COR-L47 (cell line): Measurements from ENCODE around the gene ALOX5.

Source experiments
- DNase-seq: peaks from one replicate; lab custom pipeline; 2025; lab: John Stamatoyannopoulos, UW

ALOX5 gene

DNA sequence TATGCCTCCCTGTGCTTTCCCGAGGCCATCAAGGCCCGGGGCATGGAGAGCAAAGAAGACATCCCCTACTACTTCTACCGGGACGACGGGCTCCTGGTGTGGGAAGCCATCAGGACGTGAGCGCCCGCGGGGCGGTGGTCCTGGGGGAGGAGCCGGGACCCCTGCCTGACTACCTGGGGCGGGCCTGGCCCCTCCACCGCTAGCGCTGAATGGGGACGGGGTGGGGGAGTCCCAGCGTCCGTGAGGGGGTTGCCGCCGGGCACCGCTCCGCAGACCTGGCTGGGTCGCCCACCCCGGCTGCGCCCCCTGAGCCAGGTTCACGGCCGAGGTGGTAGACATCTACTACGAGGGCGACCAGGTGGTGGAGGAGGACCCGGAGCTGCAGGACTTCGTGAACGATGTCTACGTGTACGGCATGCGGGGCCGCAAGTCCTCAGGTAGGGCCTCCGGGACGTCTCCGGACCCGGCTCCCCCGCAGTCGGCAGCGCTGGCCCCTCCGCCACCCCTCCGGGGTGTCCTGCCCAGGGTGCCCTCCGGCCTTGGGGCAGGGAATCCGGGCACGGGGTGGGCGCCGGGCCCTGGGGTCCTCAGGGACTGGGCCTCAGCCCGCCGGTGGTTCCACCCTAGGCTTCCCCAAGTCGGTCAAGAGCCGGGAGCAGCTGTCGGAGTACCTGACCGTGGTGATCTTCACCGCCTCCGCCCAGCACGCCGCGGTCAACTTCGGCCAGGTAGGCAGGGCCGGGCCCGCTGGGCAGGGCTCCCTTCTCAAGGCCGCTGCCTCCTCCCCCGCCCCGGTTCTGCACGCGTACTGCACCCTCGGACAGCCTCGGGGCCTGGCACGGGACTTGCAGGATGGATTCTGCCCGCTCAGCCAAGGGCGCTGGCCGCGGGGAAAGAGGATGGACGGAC is 69.3 kb downstream of the ALOX5 start:
- no peak for DNase-seq

DNA sequence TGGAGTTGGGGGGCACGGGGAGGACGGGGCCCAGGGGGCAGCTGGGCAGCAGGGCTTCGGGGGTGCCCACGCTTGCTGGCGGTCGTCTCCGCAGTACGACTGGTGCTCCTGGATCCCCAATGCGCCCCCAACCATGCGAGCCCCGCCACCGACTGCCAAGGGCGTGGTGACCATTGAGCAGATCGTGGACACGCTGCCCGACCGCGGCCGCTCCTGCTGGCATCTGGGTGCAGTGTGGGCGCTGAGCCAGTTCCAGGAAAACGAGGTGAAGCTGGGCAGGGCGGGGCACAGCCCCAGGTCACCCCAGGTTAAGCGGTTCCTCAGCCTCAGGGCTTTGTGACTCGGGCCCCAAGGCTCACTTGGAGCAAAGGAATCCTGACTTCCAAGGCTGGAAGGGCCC is 70.0 kb downstream of the ALOX5 start:
- no peak for DNase-seq

DNA sequence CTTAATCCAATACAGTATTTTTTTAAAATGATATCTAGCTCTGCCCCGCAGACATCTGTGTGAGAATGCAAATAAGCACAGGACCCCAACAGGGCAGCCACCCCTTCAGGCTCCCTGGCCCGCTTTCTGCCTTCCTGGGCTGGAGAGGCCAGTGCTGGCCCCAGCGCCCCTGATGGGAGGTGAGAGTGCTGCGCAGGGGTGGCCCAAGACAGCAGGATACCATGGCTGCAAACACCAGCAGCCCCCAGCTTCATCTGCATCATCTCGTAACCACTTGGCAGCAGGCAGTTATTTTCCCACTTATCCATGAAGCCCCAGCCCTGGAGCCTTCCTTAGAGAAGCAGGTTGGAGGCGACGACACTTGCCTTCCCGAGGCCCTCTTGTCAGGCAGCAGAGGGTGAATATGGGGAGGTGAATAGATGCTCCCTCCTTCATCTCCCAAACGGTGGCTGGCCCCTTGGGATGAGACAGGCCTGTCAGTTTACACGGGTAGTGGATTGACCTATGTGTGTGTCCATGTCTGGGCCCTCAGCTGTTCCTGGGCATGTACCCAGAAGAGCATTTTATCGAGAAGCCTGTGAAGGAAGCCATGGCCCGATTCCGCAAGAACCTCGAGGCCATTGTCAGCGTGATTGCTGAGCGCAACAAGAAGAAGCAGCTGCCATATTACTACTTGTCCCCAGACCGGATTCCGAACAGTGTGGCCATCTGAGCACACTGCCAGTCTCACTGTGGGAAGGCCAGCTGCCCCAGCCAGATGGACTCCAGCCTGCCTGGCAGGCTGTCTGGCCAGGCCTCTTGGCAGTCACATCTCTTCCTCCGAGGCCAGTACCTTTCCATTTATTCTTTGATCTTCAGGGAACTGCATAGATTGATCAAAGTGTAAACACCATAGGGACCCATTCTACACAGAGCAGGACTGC is 71.2 kb downstream of the ALOX5 start:
- DNase-seq, result no peak

DNA sequence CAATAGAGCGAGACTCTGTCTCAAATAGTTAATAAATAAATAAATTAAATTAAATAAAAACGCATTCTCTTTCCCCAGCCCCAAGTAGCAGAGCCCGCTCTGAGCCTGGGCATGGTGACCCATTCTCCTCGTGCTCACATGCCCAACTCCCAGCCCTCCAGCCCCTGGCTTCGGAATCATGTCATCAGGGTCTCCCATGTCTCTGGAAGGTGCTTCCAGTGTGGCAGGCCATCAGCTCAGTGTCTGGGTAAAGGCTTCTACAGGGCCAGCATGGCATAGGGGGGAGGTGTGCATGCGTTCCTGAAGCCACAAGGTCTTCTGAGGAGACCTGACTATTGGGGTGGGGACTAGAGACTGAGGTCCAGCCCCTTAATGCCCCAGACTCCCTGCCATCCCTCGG is 72.8 kb downstream of the ALOX5 start:
- no peak for DNase-seq

DNA sequence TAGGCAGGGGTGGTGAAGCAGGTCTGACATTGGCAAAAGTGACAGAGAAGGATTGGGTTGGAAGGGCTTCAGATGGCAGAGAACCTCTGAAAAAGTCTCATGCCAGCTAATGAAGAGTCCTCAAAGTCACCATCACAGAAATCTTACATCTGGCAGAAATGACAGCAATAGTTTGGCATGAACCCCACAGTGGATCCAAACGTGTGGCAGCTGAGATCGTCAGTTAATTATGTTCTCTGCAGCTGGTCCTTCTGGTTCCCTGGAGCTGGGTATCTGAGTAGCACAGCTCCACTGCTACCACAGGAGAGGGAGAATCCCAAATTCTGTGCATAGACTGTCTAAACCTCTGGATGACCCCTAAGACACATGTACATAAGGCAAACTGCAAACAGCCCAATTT is 73.4 kb downstream of the ALOX5 start:
- DNase-seq, result no peak

DNA sequence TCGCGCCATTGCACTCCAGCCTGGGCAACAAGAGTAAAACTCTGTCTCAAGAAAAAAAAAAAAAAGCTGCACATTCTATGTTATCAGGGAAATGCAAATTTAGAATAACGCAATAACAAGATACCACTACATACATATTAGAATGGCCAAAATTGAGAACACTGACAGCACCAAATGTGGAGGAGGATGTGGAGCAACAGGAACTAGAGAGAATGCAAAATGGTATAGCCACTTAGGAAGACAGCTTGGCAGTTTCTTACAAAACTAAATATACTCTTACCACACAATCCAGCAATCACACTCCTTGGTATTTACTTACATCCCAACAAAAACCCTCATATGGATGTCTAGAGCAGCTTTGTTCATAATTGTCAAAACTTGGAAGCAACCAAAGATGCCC is 76.8 kb downstream of the ALOX5 start:
- DNase-seq, result no peak

DNA sequence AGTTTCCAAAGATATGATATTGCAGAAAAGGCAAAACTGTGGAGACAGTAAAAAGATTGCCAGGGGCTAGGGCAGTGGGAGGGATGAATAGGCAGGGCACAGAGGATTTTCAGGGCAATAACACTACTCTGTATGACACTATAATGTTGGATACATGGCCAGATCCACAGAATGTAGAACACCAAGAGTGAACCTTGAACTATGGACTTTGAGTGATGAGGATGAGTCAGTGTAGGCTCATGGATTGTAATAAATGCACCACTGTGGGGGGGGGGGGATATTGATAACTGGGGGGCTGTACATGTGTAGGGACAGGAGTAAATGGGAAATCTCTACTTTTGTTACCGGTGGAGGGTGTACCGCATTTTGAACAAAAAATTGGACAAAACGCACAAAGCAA is 77.4 kb downstream of the ALOX5 start:
- DNase-seq, result no peak

DNA sequence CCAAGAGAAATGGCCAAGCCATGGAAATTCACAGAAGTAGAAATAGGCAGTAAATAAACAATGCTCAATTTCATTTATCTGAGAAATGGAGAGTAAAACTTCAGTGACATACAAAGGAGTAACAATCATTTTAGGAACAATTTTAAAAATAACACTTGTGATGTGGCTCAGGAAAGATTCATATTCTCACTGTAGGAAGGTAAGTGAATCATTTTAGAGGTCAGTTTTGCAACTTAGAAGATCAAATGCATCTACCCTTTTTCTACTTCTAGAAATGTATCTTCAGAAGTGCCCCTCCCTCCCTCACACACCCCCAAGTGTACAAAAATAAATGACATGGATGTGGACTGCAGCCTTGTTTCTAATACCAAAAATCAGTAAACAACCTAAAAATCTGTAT is 78.3 kb downstream of the ALOX5 start:
- DNase-seq, result no peak

DNA sequence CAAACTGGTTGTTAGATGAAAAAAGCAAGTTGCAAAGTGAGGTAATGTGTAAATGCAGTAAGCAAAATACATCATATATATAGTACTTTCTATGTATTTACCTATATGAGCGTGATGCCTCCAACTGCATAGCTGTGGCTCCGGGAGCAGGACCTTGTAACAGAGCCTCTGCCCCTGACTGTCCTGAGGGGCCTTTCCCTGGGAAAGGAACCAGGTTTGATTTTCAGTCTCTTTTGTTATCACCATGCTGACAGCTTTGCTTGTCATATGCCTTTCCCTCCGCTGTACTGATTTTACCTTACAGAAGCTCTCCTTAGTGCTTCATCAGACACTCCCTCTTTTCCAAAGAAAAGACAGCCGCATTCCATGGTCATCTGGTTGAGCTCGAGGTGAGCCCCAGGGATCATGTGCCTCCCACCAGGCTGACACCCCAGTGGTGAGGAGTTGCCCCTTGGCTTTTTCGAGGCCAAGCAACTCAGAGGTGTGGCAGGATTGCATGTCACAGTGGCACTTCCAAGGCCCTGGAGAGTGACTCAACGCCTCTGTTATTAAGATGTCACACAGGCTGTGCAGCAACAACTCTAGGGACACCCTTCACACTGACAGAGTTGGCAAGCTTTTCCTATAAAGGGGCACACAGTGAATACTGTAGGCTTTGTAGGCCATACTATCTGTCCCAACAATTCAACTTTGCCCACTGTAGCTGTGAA is 78.9 kb downstream of the ALOX5 start:
- DNase-seq, result no peak

DNA sequence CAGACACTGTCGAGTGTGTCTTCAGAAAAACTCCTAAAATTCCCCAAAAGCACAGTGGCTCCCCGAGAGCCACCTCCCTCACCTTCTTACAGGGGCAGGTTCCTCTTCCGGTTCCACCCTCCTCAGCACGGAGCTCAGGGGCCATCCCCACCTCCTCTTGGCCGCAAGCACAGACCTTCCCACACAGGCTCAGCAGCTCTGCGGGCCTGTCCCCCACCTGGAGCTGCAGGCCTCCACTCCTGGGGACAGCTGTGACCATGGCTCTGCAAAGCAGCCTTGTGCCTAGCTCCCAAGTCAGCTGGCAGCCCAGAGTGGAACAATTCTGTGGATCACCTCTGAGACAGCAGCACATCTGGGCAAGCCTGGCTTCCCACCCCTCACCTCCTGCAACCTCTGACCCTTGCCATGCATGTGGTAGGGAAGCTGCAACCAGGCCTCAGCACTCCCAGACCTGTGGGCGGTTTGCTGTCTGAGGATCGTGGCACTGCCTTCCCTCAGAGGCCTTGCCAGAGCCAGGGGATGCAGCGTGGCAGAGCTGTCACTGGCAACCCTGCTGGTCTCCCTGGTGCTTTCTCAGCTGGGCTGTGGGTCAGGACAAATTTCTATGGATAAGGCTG is 79.7 kb downstream of the ALOX5 start:
- no peak for DNase-seq

DNA sequence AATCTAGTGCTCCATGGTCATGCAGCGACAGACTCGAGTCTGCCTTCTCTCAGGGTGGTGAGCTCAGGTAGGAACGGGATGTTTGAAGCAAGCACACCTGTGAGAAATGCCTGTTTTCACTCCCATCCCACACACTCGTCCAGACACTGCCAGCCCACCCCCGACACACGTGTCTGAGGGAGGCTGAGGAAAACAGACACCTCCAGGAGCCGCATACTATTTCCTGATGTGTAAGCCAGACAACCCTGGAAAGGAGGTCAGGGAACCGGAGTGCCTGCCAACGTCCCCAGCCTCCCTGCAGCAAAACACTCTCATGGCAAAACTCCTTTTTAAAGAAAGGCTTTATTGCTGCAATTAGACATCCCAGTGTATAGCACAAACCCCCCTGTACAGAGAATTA is 80.2 kb downstream of the ALOX5 start:
- DNase-seq, result no peak

DNA sequence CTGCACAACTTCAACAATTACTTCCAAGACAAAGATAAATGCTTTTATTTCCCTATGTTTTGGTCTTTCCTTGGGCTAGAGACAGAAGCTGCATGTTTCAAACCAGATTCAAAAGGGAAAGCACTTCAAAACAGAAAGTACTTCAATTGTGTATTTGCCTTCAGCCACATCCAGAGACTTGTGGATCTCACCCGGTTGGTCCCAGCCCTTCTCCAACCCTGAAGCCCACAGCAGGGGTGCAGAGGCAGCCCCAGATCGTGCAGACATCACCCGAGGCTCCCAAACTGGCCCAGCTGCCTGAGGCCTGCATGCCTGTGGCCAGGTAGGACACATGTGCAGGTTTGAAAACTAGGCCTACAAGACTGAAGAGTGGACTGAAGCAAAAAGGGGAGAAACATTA is 80.8 kb downstream of the ALOX5 start:
- no peak for DNase-seq

DNA sequence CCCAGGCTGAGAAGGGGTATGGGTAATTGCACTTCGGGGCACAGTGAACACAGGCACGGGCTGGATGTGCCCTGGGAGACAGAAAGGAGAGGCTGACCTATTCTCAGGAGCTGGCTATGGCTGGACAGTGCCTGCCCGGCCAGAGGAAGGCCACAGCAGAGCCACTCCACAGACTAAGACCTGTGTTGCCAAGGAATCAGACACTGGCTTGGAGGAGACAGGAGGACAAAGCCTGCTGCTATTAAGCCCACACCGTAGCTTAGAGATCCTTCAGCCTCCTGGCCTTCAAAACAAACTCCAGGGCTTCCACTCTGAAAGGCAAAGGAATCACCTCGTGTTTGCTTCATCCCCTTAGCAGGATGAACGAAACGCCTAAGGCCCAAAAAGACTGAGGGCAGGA is 82.2 kb downstream of the ALOX5 start:
- DNase-seq, result no peak

DNA sequence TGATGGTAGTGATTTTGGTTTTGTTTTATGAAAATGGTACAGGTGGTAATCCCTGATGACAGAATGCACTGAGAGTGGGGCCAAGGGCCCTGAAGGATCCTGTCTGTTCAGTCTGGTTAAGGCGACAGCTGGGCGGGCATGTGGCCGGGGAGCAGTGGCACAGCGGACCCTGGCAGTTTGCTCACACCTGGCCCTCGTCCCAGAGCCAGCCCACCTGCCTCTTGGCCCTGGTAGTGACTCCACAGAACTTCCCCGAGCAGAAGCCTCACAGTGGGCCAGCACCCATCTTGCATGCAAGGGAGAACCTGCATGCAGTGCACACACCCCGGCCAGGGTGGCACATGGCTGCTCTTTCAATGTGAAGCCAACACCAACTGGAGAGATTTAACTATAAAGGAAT is 82.8 kb downstream of the ALOX5 start:
- DNase-seq, result no peak

DNA sequence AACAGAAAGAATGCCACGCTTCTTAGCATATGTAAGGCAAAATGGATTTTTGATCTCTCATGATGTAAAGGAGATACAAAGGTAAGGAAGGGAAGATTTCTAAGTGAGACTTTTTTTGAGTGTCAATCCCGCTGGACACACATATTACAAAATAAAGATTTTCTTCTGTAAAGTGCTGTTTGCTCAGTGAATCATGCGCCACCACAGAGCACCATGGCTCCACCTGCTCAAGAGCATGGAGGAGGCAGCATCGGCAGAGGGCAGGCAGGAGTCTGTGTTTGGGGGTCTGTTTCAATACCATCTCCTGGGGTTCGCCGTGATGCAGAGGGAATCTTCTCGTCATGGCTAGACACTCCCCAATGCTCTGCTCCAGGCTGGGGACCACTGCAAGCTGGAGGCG is 83.5 kb downstream of the ALOX5 start:
- DNase-seq, result no peak

DNA sequence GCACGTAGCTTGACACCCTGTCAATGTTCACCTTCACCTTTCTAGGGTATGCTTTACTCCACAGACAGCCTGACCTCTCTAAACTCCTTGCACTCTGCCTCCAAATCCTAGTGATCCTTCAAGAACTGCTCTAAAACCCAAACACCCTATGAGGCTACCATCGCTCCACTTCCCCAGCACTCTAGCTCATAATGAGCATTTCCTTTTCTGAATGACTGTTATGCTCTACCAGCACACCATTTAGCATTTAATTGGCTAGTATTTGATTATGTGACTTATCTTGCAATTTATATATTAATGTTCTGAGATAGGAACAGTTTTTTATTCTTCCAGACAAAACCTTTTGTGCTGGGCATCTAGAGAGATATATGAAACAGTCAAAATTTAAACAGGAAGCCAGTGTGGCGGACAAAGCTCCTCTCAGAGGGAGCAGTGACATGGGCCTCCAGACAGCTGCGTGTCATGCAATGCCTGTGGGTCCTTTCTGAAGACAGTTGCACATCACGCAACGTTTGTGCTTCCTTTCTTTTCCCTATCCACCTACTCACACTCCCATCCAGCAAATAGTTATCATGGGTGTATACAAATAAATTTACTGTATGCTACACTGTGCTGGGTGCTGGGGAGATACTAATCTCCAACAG is 86.3 kb downstream of the ALOX5 start:
- DNase-seq, result no peak

DNA sequence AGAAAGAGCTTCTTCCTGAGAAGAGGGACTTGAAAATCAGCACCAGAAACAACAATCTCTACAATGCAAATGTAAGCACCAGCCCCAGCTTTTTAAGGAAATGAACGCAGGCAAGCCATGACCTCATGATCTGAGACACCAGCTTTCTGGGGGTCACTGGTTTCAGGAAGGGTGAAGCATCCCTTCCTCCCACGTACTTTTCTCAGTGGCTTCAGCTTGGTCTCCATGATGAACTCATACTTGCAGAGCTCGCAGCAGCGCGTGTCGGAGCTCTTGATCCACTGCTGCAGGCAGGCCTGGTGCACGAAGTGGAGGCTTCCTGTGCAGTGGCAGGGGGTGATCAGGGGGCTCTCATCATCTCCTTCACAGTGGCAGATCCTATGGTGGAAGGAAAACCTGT is 87.0 kb downstream of the ALOX5 start:
- no peak for DNase-seq

DNA sequence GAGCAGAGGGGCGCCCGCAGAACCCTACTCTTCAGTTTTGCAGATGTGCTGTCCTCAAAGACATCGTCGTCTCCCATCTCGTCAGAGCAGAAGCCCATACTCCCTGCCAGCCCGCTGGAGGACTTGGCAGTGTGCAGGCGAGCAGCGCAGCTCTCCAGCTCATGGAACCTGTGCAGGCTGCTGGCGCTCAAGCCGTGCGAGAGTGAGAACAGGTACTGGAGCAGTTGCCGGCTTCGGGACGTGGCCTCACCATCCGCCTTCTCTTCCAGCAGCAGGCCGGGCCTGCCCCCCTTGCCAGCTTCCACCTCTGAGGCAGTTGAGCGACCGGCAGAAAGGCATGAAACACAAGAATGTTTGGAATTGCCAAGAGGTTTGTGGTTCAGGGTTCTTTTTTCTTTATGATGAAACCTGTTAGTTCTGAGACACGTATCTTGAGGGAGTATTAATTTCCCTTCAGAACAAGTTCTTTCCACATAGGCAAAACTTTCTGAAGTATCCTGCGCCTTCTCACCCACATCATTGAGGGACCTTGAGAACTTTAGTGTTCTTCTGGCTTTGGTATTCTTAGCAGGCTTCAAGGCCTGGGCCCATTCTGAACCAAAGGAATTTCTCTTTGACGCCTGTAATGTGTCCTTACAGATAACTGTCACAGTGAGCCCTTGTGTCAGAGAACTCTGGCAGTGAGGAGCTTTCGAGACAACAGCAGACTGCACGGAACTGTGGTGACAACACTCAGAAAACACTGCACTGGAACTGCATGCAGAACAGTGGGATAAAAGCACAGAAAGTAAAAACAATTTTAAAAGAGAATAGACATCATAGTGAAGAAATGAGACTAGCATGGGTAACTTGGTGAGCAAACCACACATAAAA is 89.5 kb downstream of the ALOX5 start:
- no peak for DNase-seq

DNA sequence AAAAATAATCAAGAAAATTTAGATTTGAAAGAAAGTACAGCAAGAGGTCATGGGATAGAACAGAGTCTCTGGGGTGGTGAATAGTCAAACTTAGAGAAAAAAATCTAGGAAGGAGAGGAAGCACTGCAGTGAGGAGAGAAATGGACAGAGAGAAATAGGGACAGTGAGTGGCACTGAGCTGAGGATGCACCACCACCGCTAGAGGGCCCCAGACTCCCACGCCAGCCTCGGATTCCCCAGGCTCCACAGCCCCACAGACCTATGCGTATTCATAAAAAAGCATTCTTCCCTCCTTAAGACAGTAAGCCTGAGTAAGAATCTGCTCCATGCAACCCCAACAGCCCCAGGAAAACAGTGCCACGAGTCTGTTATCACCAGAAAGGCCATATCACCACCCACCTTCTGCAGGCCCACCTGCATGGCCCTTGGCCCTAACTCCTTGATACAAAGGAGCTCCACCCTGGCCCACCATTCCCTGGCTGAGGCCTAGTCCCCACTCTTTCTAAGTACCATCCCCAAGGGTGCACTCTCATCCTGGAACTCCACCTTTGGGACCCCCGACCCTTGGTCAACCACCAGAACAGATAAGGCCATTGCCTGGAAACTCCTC is 91.0 kb downstream of the ALOX5 start:
- no peak for DNase-seq

DNA sequence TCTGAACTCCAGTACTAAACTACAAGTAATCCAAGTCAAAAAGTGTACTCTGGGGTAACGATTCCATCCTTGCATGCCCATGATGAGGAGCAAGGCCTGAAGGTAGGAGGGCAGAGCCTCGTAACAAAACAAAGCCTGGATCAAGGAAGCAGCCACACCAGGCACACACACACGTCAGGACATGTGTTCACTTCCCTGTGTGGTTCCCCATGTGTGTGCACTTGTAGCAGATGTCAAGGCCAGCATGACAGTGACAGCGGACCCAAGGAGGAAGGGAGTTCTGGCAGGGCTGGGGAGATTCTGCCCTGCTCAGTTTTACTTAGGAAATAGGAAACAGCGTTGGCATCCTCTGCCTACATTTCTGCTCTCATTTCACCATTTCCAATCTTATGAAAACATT is 92.8 kb downstream of the ALOX5 start:
- DNase-seq, result no peak
